Panc1 (cell line): ENCODE measurements around the gene GABRB1.

ENCODE experiments used
- POLR2AphosphoS5 ChIP-seq: IDR thresholded peaks from 2 replicates; pipeline ENCODE4 v1.6.1; 2012; ENCODE audit warnings: mild to moderate bottlenecking, low read depth, low read length, moderate library complexity
- SIN3A ChIP-seq: IDR thresholded peaks from 2 replicates; pipeline ENCODE4 v1.6.1; 2012; ENCODE audit warnings: low read depth, mild to moderate bottlenecking, low read length, moderate library complexity, borderline replicate concordance; ENCODE audit not compliant: insufficient read depth
- TCF7L2 ChIP-seq: IDR thresholded peaks from 2 replicates; pipeline ENCODE4 v1.6.1; 2011; ENCODE audit warnings: mild to moderate bottlenecking, low read depth, low read length, inconsistent platforms
- TF ChIP-seq, protein P1 (sequence below): fragments of 450-650 bp; IDR thresholded peaks from 2 replicates; pipeline ENCODE4 v1.5.1; 2017; ENCODE audit warnings: mild to moderate bottlenecking
- TF ChIP-seq, protein P2 (sequence below), 2 experiments: IDR thresholded peaks; 2 replicates each; pipeline ENCODE4 v1.6.1; 2011 to 2012; ENCODE audit warnings: low read depth in 2 of 2, control low read depth in 1 of 2, low read length in 1 of 2, mild to moderate bottlenecking in 1 of 2, moderate library complexity in 1 of 2; ENCODE audit not compliant: insufficient read depth in 1 of 2

DNA sequence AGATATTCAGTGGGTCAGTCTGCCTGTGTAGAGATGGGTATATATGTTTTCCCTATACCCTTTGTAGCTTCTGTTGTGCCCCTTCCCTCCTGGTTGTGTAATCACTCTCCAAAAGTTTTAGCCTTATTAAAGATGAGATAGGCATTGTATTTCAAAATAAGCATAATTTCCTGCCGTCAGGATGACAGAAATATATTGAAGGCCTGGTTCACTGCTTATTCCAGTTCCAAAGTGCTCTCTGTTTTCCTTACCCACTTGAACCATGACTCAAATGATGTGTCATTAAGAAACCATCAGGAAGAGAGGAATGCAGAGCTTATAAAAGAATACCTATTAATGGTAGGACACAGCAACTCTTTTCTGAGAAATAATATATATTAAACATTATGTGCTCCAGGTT, 178.5 kb downstream of the GABRB1 start:
- TF ChIP-seq, protein P1, sequence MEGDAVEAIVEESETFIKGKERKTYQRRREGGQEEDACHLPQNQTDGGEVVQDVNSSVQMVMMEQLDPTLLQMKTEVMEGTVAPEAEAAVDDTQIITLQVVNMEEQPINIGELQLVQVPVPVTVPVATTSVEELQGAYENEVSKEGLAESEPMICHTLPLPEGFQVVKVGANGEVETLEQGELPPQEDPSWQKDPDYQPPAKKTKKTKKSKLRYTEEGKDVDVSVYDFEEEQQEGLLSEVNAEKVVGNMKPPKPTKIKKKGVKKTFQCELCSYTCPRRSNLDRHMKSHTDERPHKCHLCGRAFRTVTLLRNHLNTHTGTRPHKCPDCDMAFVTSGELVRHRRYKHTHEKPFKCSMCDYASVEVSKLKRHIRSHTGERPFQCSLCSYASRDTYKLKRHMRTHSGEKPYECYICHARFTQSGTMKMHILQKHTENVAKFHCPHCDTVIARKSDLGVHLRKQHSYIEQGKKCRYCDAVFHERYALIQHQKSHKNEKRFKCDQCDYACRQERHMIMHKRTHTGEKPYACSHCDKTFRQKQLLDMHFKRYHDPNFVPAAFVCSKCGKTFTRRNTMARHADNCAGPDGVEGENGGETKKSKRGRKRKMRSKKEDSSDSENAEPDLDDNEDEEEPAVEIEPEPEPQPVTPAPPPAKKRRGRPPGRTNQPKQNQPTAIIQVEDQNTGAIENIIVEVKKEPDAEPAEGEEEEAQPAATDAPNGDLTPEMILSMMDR = no peak
- TF ChIP-seq, protein P2, sequence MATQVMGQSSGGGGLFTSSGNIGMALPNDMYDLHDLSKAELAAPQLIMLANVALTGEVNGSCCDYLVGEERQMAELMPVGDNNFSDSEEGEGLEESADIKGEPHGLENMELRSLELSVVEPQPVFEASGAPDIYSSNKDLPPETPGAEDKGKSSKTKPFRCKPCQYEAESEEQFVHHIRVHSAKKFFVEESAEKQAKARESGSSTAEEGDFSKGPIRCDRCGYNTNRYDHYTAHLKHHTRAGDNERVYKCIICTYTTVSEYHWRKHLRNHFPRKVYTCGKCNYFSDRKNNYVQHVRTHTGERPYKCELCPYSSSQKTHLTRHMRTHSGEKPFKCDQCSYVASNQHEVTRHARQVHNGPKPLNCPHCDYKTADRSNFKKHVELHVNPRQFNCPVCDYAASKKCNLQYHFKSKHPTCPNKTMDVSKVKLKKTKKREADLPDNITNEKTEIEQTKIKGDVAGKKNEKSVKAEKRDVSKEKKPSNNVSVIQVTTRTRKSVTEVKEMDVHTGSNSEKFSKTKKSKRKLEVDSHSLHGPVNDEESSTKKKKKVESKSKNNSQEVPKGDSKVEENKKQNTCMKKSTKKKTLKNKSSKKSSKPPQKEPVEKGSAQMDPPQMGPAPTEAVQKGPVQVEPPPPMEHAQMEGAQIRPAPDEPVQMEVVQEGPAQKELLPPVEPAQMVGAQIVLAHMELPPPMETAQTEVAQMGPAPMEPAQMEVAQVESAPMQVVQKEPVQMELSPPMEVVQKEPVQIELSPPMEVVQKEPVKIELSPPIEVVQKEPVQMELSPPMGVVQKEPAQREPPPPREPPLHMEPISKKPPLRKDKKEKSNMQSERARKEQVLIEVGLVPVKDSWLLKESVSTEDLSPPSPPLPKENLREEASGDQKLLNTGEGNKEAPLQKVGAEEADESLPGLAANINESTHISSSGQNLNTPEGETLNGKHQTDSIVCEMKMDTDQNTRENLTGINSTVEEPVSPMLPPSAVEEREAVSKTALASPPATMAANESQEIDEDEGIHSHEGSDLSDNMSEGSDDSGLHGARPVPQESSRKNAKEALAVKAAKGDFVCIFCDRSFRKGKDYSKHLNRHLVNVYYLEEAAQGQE (IDR thresholded peaks at IDR 0.05; ENCODE audit: insufficient read depth in 1 of 2, low read depth in 2 of 2, low read length in 1 of 2) = no peak
- TF ChIP-seq POLR2AphosphoS5 = no peak
- TF ChIP-seq TCF7L2 = no peak
- no peak for TF ChIP-seq SIN3A
